Stimulated activated CD4-positive, alpha-beta T cell treated with anti-CD3 and anti-CD28 coated beads, Interleukin-12 subunit alpha, Interleukin-12 subunit beta, amount 100 ng/mL, for 48 hours (primary cell): ENCODE results near the gene LTF.

Experiments used
- DNase-seq, 3 donors: peaks; one replicate each; pipeline ENCODE4 v3.0.0-alpha.2; 2020; ENCODE audit warnings: low read depth in 2 of 3, low spot score in 1 of 3

The LTF gene

DNA sequence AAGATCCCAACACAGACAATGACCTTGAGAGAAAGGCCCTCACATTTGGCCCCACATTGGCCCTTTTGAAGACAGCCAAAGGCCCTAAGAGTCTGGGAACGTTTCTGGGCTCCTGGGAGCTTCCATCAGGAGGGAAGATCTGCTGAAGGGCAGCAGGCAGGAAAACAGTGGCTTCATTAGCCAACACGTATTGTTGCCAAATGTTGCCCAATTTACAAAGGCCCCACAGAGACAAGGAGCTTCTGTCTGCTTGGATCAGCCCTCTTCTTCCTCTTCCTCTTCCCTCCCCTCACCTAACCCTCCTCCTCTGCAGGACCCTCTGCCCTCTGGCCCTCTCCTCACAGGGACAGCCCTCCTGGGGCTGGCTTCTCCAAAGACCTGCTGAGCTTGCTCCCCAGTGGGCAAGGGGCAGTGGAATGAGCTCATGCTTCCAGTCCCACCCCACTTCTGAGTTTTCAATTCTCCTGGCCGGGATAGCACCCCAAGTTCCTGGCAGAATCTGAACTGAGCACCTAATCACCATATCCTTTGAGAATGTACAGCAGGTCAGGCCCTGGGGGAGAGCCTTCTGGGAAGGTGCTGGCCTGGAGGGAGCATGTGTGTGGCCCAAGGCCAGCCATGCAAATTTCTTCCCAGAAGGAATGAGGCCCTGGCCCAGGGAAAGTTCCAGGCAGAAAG lies 5.1 kb upstream of the LTF start:
- no peak for DNase-seq

DNA sequence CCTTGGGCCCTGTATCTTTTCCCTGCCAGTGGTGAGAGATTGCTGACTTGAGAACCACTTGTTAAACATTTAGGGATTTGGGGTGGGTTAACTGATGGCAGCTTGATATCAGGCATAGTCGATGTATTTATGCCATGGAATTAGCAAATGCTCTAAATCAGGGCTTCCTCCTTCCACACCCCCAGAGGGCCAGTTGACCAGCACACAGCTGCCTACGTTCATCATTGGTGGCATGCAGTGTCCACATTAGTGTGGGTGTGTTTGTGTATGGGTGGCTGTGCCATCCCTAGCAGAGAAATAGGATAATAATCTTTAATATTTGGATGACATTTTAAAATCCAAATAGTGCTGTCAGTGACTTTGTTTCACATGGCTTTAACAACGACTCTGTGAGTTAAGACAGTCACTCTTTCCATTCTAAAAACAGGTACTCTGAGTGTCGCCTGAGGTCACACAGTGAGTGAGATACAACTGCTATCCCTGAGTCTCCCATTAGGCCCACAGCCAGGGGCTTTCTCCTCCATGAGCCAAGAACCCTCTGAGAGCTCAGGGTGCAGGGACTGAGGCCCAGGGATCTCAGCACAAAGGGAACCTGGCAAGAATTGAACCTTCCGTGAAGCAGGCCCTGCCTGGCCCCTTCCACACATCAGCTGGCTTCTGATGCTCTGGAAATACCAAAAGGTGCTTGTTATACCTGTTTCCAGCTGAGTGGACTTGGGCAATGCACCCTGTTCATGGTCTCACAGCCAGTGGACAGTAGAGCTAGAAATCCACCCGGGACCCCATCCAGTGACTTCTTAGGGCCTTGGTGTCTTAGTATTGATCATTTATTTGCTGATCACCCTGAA lies 4.3 kb upstream of the LTF start:
- no peak for DNase-seq

DNA sequence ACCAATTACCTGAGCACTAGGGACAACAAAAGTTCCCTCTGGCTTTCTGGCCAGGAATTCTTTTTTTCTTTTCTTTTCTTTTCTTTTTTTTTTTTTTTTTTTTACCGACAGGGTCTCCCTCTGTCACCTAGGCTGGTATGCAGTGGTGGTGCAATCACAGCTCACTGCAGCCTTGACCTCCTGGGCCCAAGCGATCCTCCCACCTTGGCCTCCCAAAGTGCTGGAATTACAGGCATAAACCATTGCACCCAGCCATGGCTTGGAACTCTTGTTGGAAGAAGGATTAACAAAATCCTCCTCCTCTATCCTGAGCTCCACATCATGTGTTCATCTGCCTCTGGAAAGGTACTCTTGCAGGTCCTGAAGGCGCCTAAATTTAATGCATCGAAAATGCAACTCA lies 2.9 kb upstream of the LTF start:
- no peak for DNase-seq

DNA sequence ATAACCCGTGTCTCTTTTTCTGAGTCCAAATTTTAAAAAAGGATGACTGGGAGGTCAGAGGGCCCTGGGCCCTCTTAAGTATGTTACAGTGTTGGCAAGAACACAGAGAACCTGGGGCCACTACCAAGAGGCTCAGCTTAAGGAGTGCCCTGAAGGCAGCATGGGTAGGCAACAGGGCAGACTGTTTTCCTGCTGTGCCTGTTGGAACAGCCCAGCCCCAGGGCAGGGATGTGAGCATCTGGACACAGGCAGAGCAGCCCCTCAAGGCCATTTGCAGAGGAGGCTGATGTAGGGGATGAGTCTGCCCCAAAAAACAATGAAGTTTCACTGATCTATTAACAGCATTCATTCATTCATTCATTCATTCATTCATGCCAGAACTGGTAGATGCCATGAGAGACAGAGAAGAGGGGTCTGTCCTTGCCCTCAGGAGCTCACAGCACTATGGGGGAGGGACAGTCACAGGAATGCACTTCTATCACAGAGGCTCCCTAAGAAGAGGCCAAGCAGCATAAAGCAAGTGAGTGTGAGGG lies 2.2 kb upstream of the LTF start:
- DNase-seq, result no peak

DNA sequence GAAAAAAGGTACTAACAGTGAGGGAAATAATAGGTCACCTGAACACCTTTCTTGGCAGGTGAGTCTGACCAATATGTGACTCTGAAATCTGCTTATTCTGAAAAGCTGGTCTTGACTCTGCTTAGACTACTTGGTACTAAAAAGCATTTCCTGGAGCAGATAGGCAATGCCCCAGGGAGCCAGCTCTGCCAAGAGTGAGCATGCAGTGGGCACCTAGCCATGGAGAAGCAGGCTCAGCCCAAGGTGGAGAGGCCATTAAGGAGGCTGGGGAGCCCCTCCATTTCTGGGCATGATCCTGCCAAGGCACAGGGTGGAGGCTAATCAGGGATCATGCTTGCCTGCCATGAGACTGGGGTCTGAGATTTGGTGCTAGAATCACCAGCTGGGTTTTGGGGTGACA lies 1.6 kb upstream of the LTF start:
- DNase-seq, result no peak

DNA sequence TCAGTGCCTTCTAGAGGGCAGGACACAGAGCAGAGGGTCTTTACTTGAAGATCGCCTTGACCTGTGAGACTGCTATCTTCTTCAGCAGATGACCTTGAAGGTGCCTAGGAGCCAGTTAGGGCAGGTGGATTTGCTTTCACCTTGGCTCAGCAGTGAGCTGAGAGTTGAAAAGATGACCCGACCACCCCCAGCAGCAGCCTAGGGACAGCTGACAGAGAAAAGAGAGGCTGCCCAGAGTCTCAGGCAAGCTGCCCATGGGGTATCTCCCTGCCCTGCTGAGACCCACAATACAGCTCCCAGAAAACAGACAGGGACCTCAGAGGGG lies 453 bp upstream of the LTF start:
- no peak for DNase-seq

DNA sequence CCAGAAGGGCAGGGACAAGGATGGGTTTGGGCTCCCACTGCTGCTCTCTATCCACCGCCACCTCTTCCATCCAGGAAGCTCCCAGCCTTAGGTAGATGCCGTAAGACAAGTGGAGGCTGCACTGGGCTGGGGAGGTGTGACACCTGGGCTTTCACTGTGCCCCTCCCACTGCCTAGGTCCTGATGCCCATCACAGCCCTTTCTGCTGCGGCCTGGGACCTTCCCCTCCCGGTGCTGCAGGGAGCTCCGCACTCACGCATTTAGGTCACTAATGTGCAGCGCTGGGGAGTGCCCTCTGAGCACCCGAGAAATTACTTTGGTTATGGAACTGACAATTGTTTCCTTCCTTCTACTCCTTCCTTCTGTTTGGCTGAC lies 850 bp downstream of the LTF start:
- no peak for DNase-seq

DNA sequence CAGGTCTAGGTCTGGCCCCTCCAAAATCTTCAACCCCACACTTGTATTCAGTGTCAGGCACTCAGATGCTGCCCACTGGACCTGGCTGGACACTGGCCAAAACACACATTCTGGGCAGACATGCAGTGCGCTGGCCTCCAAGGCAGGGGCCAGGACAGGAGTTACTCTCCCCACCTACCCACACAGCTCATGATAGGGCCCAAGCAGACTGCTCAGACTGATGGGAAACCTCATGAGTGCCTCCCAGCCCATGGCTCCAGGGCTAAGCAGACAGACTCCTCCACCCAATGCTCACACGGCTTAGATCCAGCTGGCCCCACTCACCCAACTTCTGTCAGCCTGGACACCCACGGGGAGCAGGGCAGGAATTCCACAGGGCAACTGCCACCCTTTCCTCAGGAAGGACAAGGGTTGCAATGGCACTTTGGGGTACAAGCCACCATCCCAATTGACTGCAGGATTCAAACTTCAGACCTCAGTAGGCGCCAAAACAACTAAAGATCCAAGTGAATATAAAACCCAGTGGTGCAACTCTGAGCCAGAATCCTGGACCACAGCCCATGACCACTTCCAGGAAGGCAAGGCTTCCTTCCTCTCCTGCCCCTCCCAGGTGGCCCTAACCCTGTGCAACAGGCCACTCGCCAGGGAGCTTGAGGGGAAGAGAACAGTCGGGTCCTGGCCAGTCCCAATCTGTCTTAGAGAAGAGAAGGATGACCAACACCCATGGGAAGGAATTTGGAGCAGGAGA lies 1.4 kb downstream of the LTF start:
- DNase-seq, result no peak

DNA sequence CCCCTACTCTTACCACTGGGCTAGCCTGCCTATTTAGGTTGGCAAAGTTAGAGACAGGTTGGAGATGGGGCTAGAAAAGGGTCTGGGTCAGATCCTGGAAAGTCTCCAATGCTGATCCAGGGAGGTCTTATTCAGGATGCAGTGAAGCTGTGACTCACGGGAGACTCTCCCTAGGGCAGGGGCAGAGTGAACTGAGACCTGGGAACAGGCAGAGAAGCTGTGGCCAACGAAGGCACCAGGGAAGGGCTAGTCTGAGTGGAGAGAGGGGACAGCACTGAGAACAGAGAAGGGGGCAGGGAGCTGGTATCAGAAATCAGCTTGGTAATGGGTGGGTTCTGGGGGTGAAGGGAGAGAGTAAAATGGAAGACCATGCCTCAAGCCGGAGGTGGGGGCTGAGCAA lies 2.2 kb downstream of the LTF start:
- DNase-seq, result no peak

DNA sequence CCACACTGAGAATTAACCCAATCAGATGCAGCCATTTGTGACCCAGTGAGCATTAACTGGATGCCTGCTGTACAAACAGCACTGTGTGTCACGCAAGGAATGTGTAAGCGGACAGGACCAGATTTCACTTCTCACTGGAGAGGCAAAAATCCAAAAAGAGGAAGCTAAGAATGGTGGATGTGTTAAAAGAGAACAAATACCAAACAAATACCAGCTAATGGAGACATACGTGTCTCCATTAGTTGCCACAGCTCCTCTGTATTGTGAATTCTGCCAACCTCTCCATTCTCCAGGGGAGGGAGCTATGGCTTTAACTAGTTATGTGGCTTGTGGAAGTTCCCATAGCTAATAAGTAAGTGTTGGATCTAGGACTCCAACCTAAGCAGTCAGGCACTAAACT lies 2.6 kb downstream of the LTF start:
- DNase-seq, result no peak

DNA sequence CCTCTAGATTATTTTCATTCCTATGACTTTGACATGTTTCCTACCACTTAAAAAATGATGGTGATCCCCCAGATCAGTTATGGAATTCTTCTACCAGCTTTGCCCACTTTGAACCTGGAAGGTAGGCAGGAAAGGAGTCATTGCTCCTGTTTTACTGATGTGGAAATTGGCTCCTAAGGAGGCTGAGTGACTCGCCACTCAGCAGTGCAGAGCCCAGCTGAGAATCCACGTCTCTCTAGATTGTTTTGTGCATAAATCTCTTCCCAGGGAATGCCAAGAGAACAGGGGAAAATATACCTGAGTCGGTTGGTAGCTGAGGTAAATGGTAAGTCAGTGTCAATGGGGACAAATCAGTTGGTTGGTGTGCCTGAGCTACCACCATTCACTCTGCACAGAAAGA lies 4.7 kb downstream of the LTF start:
- no peak for DNase-seq

DNA sequence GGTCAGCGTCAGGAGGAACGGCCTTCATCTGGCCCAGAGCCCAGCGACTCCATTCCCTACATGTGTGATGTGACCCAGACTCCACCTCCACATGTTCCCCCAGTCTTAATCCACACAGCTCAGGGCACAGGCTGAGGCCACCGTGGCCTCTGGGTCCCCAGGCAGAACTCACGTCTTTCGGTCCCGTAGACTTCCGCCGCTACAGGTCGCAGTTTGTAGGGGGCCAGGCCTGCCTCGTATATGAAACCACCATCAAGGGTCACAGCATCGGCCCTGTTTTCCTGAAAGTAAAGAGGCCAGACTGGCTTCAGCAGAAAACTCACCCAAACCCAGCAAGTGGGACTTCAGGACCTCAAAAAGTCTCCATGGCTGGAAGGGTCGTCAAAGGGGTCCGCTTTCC lies 8.6 kb downstream of the LTF start:
- DNase-seq, result no peak

DNA sequence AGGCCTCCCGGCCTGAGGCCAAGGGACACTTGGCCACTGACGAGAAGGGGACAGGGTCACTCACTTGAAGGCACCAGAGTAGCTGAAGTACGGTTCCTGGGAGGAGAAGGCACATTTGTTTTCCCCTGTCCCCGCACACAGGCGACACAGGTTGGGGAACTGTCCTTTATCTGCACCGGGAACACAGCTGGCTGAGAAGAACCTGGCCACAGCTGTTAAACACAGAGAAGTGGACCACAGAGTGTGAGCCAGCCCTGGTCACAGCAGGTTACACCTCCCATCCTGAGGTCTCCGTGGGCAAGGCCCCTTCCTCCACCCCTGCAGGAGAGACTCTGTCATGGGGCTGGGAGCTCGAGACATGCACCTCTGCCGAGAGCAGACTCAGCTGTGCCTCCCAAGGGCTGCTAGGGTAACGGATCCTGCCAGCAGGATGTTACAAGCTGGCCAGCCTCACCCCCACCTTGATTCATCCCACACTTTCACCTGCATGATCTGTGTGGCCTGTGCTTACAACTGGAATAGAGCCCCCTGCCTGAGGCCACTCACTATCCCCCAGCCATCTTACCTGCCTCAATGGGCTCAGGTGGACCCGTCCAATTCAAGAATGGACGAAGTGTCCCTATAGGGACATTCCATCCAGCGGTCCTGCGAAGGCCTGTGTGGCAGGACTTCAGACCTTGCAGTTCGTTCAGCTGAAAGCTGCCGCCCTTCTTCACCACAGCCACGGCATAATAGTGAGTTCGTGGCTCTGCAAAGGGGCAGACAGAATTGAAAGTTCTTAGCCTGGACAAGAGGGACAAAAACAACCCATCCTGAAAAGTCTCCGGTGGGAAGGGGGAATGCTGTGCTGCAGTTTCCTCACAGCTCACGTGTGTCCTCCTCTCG lies 9.2 kb downstream of the LTF start:
- DNase-seq, result no peak

DNA sequence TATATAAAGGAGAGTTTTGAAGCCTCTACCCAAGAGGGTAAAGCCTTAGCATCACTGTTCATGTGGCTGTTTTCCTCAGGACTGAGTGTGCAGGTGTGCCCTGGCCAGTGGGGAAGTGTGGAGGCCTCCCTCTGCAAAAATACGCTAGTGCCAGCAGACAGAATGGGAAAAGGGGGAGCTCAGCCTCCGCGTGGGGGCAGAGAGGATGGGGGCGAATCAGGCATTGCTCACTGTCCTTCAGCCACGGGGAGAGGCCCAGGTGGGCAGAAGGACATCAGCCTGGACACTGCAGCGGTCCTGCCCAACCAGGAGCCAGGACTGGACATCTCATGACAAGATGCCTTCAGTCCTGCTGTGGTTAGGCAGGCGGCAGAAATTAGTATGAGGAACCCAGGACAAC lies 10.1 kb downstream of the LTF start:
- no peak for DNase-seq

DNA sequence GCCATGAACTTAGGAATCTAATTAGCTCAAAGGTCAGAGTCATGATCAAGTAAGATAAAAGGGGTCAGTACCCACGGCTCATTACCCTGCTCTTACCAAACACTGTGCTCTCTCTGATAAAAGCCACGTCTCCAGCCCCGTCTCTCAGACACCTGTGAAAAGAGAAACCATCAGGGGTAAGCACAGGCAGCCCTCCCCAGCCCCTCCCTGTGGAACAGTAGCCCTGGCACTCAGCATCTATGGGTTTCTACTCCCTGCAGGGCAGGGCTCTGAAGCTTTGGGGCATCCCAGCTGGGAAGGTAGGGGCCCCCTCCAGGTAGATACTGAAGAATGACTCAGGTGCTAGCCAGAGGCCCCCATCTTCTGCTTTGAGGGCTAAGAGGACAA lies 10.5 kb downstream of the LTF start:
- no peak for DNase-seq

DNA sequence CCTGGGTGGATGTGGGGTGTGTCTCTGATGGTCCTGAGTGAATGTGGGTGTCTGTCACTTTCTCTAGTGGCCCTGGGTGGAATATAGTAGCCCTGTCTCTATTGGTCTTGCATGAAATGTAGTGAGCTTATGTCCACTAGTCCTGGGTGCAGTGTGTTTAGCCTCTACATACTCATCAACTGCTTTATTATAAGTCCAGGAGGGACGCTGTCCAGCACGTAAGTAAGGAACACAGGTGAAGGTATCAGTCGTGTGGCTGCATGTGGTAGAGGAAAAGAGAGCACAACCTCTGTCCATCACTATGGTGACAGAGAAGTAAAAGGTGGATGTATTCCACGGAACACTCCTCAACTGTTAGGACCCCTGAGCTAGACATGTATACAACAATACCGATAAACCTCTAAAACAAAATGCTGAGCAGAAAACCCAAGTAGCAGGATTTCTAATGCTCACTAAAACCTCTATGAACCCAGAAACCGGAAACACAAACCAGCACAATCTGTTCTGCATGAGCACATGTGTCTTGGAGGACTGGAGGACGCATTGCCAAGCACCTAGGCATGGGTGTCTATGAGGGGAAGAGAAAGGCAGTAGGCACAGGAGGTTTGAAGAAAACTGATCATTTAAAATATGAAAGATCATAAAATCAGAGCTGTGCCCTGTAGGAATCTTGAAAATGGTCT lies 11.0 kb downstream of the LTF start:
- no peak for DNase-seq

DNA sequence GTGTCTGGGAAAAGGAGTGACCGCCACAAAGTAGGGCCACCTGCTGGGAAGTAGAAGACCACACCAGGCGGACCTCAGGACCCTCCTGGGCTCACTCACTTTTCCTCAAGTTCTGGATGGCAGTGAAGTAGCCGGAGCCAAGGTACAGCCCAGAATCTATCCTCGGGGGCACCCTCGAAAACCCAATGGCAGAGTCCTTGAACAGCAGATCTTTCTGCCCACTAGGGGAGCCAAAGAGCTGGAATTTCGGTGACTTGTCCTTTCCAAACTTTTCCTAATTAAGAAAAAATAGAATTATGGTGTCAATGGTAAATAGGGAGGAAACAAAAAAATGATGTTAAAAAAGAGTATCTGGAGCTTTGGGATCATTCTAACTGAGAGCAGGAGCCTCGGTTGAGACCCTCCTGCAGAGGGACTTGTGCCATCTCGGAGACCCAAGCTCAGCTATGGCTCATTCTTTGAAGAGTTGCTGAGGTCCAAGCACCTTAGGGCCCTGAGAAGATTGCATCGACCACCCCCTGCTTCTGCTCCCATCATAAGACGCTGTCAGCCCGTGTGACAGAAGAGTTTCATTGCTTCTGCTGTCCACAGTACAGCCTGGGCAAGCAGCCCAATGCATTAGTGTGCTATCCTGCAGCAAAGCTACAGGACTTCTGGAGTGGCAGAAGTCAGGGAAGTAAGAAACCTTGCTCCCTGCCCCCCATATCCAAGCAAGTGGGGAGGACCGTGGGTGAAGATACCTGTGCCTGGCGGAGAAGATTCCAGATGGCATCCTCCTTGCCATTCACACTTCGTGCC lies 14.8 kb downstream of the LTF start:
- DNase-seq, result no peak

DNA sequence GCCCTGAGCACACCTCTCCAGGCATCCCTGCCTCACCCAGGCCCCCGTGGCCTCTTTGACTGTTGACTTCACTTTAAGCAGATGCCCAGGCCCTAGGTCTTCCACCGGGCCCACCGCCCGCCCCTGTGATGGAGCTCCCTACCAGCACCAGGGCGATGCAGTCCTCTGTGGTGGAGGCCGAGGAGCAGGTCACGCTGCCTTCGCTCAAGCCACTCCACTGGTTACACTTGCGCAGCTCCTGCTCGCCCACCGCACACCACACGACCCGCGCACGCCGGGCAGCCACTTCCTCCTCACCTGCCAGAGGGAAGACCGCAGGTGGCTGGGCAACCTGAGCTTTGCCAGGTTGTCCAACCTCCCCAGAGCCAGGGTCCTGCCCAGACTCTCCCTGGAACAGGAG lies 16.0 kb downstream of the LTF start:
- no peak for DNase-seq

DNA sequence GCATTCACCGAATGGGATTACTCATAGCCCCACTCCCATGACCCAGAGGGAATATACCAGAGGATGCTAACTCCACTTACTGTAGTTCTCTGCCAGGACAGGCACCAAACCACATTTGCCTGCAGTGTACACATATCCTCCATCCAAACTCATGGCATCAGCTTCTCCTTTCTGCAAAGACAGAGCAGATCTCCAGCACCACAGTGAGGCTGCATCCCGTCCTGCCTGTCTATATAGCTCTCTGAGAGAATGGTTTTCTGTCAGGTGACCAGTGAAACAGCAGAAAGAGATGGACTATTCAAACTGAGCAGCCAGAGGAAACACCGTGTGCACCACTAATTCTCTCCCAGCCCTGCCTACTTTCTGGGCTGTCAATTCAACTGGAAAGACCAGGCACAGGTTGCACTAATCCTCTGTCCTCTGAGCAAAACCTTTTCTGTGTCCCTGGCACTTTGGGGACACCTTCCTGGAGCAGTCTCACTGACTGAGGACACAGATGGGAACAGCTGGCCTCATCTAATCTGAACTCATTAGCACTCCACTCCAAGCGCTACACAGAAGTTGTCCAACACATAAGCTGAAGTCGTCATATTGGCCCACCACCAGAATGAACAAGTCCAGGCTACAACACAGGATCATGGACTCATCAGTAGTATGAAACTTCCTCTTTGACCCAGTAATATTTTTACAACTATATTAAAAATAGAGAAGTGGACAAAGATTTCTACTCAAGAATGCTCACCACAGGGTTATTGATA lies 17.3 kb downstream of the LTF start:
- no peak for DNase-seq
